Muscle of back (tissue), 11 donors: ENCODE measurements around the gene MINDY2. TPM values are rescaled to one million over a fixed set of nuclear protein-coding genes. Genes with fewer than 3 reads are reported as not detected.
A peak's percentile ranks its signal among the peaks of the same experiment; 100 is the strongest.
"Not testable (repeated sequence)": the region's sequence is repeated elsewhere in the genome, so short reads cannot be mapped to it uniquely, and the experiment has no call there.

Source experiments
- DNase-seq, 3 donors: peaks; one replicate each; pipeline versions ENCODE4 v3.0.0 to v3.0.0-alpha.2; 2013
- polyA plus RNA-seq, 10 donors: library from polyadenylated mRNA; unstranded; fragments of 120-200 nt; gene quantifications; one replicate each; pipeline ENCODE4 v1.2.1, GENCODE V29; 2013; ENCODE audit not compliant: insufficient read length in 10 of 10

MINDY2 gene
- polyA plus RNA-seq, 10 donors: 6.0 to 12.6 (median 10.1) TPM

DNA sequence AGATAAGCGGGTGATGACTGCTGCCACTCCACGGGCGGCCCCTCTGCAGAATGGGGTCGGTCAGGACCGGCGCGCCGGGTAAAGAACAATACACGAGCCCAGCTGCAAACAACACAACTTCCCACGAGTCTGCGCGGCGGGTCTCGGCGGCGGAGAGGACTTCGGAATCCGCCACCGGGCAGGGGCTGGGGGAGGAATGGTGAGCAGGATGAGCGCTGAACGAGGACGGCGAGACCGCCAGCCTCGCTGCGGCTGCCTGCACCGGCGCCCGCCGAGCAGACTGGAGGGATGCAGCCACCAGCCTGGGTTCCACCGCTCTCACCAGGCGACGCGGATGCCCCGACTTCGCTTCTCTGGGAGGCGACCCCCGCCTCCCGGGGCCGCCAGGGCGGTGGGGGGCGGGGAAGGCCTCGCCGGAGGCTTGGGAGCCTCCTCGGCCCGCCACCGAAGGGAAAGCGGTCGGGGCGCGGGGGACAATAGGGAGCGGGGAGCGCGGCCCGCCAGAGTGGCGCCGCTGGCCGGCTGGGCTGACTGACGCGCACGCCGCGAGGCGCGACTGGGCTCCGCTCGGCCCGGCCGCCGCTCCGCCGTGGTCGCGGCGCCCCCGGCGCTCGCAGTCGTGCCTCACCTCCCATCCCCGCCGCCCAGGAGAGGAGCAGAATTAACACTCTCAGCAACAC is 22.1 kb upstream of the MINDY2 start:
- DNase-seq: peak in 2 of 3 donors; percentile 58 to 89

DNA sequence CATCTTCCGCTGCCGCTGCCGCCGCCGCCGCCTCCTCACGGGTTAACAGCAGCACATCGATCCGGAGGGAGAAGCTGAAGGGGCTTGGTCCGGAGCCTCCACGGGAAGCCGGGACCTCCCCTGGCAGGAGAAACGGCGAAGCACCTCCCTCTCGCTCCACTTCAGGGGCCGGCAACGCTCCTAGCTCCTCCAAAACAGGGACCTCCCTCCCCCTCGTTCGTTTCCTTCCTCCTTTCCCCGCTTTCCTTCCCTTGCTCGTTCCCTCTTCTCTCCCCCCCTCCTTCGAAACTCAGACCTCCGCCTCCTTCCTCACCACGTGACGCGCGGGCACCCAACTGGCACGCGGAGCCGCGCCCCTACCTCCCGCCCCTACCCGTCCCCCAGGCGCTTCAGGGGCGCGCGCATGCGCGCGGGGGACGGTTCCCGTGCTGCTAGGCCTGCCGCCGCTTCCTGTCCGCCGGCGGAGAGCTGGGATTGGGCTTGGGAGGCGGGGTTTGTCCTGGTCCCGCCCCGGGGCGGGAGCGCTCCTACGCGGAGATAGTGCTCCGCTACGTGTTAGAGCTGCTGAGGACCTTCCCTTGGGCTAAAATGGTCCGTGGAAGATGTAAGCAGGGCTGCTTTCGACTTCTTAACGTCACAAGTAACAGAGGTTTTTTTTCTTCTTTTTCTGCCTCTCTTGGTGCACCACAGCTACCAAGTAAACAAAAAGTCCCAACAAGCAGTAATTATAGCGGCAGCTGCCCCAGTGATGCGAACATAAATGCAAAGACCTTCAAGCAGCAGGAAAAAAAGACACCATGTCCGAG is 21.4 kb upstream of the MINDY2 start, which contains the start of gene ADAM10:
TSS of gene ADAM10 (minus strand) at position 176 of the 806 bp plus-strand sequence. CDS start at position 3, 173 bp downstream.
- DNase-seq: peak; percentile 99 to 100 (median 100)

DNA sequence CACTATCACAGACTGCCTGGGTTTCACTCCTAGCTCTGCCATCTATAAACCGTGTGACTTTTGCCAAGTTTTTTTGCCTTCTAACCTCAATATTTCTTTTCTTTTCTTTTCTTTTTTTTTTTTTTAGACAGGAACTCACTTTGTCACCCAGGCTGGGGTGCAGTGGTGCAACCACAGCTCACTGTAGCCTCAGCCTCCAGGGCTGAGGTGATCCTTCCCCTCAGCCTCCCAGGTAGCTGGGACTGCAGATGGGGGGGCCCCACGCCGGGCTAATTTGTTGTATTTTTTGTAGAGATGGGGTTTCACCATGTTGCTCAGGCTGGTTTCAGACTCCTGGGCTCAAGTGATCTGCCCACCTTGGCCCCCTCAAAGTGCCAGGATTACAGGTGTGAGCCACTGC is 18.4 kb upstream of the MINDY2 start:
- DNase-seq: no peak

DNA sequence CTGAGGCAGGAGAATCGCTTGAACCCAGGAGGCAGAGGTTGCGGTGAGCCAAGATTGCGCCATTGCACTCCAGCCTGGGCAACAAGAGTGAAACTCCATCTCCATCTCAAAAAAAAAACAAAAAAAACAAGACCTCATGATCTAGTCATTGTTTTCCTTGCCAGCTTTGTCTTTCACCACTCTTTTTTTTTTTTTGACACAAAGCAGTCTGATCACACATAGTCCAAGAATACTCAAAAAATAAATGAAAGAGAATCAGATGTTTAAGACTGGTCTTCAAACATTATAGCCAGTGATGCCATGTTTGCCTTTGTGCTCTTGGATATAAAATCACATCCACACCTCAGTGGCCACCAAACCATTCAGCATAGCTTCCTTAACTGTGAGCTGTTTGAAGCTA is 15.8 kb upstream of the MINDY2 start:
- no peak for DNase-seq

DNA sequence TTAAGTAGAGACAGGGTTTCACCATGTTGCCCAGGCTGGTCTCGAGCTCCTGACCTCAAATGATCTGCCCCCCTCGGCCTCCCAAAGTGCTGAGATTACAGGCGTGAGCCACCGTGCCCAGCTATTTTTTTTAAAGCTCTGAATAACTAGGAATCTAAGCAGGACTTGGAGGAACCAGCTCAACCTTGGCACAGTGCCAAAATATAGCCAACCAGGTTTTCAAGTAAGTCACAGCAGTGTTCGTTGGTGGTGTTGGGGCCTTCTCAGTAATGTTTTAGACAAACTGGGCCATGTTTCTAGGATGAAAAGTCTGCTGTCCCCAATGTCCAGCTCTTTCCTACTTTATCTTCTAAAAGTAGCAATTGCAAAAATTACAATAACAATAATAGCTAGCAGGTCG is 15.1 kb upstream of the MINDY2 start:
- DNase-seq: no peak

DNA sequence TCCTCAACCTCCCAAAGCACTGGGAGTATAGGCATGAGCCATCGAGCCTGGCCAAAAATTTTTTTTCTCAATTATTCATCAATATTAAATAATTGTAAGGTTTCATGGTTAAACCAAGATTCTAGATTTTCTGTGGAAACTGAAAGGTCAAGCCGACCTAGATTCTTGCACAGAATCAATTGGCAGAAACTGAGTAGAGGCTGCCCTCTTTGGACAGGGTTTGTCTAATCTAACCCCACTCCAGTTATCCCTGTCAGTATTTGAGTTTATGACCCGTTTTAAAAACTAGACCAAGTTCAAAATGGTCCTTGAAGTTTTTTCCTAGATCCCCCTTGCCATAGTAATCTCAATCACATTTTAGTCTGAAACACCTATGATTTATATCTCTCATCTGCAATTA is 13.0 kb upstream of the MINDY2 start:
- DNase-seq: no peak

DNA sequence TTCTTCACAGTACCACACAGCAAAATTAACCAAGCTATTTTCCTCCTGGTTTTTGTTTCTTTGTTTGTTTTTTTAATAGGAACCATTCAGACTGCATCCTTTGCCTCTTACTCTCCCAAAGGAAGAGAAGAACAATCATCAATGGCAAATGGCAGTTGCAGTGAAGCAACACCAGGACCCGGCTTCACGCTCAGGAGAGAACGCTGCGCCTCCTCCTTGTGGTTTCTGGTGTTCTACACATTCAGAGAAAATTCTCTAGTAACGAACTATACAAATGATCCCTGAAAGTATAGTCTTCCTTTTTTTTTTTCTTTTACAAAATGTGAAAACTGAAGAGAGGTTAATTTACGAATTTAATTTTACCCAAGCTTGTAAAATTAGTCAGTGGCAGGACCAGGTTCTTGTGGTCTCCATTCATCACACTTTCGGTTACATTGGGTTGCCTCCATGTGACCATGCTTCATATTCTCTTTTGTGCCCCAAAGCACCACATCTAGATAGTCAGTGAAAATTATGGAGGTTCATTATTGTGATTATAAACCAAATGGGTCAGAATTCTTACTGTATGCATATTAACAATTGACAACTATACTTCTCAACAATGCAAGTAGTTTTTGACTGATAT is 10.6 kb upstream of the MINDY2 start:
- no peak for DNase-seq

DNA sequence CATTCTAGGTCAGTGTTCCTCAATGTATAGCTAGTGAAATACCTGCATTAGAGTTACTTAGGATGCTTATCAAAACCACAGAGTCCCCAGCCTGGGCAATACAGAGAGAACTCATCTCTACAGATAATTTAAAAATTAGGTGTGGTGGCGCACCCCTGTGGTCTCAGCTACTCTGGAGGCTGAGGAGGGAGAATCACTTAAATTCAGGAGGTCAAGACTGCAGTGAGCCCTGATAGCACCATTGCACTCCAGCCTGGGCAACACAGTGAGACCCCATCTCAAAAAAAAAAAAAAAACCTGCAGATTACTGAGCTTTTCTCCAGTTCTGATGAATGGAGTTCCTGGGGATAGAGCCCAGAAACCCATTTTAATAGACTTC is 10.1 kb upstream of the MINDY2 start:
- no peak for DNase-seq

DNA sequence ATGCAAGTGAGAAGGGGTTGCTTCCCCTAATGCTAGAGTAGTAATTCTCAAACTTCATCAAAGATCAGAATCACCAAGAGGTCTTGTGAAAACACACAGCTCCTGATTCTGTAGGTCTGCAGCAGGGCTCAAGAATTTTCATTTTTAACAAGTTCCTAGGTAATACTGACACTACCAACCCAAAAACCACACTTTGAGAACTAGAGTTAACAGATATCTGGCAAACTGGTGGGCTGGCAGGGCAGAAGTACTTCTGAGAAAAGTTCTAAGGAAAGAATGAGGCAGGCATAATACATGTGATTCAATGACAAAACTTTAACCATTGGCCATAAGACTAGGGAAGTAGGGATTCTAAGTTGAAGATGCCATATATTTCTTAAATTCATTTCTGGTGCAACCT is 8.8 kb upstream of the MINDY2 start:
- DNase-seq: no peak

DNA sequence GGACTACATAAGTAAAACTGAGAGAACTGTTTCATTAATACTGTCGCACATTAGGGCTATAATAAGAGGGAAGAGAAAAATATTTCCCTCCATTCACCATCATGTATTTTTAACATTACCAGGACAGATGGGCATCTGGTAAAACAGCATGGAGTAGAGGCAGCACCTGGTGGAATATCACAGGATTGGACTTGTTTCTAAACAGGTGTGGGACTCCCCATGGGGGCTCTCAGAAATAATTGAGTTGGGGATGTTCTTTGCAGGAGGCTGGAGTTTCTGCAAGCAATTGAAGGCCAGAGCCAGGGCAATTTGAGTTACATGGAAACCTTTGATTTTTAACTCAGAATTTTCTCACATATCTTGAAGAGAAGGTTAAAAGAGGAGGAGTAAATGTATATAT is 8.4 kb upstream of the MINDY2 start:
- DNase-seq: no peak

DNA sequence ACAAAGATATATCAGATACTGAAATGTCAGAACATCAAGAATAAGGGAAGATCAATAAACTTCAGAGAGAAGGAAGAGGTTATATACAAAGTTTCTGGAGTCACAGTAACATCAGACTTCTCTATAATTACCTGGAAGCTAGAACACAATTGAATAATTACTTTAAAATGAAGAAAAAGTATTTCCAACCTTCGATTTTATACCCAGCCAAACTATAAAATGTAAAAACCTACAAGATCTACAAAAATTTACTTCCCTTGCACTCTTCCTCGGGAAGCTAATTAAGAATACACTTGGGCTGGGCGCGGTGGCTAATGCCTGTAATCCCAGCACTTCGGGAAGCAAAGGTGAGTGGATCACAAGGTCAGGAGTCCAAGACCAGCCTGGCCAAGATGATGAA is 6.6 kb upstream of the MINDY2 start:
- DNase-seq: no peak

DNA sequence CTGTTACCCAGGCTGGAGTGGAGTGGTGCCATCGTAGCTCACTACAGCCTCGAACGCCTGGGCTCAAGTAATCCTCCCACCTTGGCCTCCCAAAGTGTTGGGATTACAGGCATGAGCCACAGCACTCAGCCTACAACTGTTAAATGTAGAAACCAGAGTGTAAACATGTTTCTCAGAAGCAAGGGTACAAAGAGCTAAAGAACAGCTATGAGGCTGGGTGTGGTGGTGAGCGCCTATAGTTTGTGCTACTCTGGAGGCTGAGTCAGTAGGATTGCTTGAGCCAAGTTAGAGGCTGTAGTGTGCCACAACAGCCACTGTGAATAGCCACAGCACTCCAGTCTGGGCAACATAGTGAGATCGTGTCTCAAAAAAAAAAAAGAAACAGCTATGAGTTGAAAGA is 4.8 kb upstream of the MINDY2 start:
- DNase-seq: no peak

DNA sequence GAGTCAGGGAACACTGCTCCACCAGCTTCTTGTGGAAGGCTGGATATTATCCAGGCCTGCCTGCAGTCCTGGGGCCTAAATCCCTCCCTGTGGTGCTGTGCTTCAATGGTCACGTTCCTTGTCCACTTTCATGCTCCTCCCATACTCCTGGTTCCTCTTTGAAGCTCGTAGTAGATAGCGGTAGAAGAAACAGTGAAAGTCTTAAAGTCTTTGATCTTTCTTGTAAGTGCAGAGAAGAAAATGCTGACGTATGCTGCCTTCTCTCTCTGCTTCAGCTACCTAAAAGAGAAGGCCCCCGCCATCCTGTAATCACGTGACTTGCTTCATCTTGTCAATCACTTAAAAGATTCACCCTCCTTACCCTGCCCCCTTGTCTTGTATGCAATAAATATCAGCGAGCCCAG is 2.5 kb upstream of the MINDY2 start:
- not testable (repeated sequence) for DNase-seq

DNA sequence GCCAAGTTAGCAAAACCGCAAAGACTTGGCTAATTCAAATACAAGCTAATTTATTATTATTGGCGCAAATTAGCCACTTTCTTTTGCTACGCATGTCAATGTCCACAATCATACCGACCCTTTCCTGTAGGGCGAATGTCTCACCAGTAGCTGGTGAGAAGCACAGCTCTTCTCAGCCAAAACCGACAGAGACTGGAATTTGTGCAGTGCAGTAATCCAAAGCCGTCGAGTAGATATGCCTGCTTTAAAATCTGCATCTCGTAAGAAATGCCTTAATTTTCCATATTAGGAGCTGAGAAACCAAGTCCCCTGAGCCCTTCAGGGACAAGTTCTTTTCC is 614 bp upstream of the MINDY2 start:
- no peak for DNase-seq

DNA sequence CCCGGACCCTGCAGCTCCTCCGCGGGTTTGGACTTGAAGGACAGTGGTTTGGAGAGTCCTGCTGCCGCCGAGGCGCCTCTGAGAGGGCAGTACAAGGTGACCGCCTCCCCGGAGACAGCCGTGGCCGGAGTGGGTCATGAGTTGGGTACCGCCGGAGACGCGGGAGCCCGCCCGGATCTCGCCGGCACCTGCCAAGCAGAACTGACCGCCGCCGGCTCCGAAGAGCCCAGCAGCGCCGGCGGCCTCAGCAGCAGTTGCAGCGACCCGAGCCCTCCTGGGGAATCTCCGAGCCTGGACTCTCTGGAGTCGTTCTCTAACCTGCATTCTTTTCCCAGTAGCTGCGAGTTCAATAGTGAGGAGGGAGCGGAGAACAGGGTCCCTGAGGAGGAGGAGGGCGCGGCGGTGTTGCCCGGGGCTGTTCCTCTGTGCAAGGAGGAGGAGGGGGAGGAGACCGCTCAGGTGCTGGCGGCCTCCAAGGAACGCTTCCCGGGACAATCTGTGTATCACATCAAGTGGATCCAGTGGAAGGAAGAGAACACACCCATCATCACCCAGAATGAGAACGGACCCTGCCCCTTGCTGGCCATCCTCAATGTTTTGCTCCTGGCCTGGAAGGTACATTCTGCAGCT is 634 bp downstream of the MINDY2 start:
- peak; percentile 15 to 75 (median 49) for DNase-seq

DNA sequence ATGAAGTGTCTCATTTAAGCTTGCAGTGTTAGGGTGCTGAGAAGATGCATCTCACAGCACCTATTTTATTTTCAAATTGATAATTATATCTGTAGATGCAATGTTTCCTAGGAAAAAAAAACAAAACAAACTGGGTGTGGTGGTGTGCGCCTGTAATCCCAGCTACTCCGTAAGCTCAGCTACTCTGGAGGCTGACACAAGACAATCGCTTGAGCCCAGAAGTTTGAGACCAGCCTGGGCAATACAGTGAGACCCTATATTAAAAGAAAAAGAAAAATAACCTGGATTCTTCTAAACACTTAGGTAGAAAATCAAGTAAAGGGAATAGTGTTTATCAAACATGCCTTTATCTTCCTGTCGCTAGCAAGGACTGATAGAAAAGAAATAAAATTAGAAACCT is 1.9 kb downstream of the MINDY2 start:
- DNase-seq: no peak

DNA sequence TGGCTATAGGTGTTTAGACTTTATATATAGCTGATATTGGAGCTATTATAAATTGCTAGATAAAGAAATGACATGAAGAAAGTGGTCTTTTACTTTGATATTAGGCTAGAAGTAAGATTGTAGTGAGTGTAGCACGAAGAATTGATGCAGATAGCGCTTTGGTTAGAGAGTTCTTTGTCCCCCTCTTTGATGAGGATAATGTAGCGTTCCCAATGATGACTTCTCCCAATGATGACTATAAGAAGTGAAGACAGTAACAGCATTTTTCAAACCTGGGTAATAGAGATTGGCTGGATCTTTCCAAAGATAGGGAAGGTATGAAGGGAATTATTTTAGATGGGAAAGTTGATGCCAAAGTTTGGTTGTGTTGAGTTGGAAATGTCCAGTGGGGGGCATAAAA is 4.3 kb downstream of the MINDY2 start:
- no peak for DNase-seq

DNA sequence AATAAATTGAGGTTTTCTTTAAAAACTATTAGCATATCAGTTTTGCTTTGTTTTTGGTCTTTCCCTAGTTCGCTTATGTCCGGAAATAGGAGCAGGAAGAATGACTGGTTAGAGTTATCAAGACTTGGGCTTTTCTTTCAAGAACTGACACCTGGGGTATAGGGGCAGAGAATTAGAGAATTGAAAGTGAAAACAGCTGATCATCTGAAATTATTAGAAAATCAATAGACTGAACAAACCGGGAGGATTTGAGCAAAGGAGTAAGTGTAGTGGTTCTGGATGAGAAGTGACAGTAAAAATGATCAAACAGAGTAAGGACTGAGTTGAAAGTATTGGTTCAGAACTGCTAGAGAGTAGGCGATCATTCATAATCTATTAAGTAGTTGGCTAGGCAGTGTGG is 6.0 kb downstream of the MINDY2 start:
- DNase-seq: no peak

DNA sequence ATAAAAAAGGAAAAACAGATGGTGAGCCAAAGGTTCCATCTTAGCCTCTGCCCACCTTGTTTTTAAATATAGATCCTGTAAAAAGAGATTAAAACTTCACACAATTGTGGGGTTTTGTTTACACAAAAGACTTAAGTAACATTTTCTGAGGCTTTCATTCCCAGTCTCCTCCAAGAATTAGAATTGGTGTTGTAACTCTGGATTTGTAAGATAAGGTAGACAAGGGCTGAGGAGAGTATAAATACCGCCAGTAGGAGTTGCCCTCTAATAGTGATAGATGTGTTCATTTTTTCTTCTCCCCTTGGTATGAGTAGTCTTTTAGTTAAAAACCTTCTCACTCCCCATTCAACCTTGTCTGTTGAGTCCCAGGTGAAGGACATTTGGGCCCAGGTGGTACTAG is 8.5 kb downstream of the MINDY2 start:
- no peak for DNase-seq

DNA sequence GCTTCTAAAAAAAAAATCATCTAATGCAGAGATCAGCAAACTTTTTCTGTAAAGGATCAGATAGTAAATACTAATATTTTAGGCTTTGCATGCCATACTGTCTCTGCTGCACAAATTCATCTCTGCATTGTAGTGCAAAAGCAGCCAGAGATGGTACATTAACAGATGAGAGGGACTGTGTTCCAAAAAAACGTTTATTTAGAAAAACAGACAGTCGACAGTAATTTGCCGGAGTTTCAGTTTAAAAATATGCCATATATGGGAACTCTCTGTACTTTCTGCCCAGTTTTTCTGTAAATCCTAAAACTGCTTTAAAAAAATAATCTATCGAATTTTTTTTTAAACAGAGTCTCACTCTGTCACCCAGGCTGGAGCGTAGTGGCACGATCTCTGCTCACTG is 14.3 kb downstream of the MINDY2 start:
- DNase-seq: no peak

DNA sequence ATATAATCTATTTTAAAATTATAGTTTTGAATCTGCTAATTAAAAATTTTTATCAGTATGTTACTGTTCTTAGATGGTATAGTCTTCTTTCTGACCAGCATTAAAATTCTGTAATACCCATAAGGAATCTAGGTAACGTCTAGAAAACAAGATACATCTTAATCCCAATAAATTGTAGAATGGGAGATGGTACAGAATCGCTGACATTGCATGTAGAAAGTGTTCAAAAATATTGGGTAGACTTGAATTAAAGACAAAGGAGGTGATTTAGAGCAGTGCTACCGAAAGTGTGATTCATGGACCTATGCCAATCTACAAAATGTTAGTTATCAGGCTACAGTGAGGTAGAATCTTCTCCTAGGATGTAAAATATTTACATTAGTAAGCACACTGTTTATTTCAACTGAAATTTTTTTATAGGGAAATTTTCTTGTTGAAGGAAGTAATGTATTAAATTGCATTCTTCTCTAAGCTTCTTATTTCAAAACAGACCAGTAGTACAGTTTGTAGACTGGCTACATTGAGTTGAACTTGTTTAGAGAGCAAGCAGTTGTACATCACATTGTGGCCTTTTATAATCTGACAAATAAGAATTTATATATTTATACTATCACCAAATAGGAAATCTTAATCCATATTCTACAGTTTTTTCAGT is 17.1 kb downstream of the MINDY2 start:
- DNase-seq: no peak

DNA sequence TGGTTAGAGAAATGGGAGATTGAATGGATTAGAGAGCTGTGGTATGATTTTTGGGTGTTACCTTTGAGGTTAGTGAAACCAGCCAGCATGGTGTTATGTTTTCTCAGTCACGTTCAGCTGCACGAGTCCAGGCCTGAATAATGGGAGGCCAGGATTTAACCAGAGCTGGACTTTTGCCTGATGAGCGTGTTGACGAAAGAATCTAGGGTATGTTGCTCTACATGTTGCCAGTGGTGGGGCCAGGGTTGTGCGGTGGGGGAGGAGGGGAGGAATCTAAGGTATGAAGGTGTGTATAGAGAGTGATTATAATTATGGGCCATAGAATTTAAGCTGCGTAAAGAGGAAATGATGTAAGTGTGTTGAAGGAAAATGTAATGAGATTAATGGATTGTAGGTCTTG is 22.8 kb downstream of the MINDY2 start:
- DNase-seq: no peak
